ENCODE measurements around the gene KRT25. TPM values are rescaled to one million over a fixed set of nuclear protein-coding genes. Genes with fewer than 3 reads are reported as not detected.

KRT25 gene
- total RNA-seq, 1 experiment from 2014 or later, result not detected

DNA sequence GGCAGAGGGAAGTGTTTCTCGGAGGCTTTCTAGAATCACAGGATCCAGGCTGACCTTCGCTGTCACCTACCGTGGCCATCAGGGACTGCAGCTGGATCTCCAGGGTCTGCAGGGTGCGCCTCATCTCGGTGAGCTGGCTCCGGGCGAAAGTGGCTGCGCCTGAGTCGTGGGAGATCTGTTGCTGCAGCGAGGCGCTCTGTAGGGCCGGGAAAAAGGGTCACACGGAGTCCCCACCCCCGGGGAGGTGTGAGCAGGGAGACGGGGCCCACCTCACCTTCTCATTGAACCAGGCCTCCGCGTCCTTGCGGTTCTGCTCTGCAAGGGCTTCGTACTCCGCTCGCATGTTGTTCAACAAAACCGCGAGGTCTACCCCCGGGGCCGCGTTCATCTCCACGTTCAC is 41.7 kb upstream of the KRT25 start:
- CTCF ChIA-PET, result interaction anchor here (0.5 to 1.7 kb wide), 5 partner anchors 104 to 866 kb away, joined by 3 to 14 read pairs (median 3); no protein-coding TSS in a partner anchor

DNA sequence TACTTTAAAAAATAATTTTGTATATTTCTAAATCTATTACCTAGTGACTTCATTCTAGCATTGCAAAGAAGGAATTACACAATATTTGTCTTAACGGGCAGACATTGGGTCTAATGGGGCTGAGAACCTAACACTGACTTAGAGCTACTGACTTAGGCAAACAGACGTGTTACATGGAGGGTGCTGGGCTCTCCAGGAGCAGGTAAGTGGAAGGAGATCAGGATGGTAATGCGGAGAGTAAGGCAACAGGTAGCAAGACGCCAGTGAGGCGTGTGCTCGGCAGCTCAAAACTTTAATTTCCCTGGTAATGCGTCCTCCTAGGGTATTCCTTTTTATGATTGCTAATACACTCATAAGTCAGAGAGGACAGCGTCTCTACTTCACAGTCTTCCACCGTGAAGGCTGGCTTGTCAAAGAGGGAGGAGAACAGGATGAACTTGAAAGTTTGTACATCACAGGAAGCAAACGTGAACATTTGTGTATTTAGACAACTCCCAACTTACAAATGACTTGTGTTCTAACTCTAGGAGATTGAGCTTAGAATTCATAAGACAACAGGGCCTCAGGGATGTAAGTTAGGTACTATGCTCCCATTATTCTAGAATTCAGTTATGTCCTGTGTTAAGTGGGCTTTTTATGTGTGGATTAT is 40.0 kb upstream of the KRT25 start:
- Mint-ChIP-seq H3K4me3 (no peak overlapping the region), H3K36me3 (no peaks in the 10 kb centered on the region), H3K27me3 (ENCODE audit: low read depth) (peaks cover 9% of the 10 kb centered on the region), H3K9me3 (no peaks in the 10 kb centered on the region), H3K27ac (no peak overlapping the region), H3K4me1 (no peaks in the 10 kb centered on the region)
- ATAC-seq (no peak), DNase-seq (ENCODE audit: low spot score) (no peak)
- POLR2A ChIA-PET, result no interaction called here
- CTCF ChIA-PET, result interaction anchor here (0.5 to 1.5 kb wide), 2 partner anchors 9 to 555 kb away, joined by 4 read pairs; no protein-coding TSS in a partner anchor
- TF ChIP-seq ATF1 (CRISPR knock-in tag; IDR thresholded peaks at IDR 0.05) (no peak), FOXP1 (CRISPR knock-in tag; IDR thresholded peaks at IDR 0.05; ENCODE audit: borderline replicate concordance) (no peak), NFATC4 (CRISPR knock-in tag; IDR thresholded peaks at IDR 0.05) (no peak), SMAD4 (CRISPR knock-in tag; IDR thresholded peaks at IDR 0.05) (no peak), FOXK1 (CRISPR knock-in tag; IDR thresholded peaks at IDR 0.05) (no peak), NR3C1 (CRISPR knock-in tag; conservative IDR thresholded peaks at IDR 0.05; ENCODE audit: low read depth) (no peak), ZNF121 (CRISPR knock-in tag; IDR thresholded peaks at IDR 0.05) (no peak), TEAD4 (CRISPR knock-in tag; IDR thresholded peaks at IDR 0.05) (no peak)
- TF ChIP-seq, protein P1, sequence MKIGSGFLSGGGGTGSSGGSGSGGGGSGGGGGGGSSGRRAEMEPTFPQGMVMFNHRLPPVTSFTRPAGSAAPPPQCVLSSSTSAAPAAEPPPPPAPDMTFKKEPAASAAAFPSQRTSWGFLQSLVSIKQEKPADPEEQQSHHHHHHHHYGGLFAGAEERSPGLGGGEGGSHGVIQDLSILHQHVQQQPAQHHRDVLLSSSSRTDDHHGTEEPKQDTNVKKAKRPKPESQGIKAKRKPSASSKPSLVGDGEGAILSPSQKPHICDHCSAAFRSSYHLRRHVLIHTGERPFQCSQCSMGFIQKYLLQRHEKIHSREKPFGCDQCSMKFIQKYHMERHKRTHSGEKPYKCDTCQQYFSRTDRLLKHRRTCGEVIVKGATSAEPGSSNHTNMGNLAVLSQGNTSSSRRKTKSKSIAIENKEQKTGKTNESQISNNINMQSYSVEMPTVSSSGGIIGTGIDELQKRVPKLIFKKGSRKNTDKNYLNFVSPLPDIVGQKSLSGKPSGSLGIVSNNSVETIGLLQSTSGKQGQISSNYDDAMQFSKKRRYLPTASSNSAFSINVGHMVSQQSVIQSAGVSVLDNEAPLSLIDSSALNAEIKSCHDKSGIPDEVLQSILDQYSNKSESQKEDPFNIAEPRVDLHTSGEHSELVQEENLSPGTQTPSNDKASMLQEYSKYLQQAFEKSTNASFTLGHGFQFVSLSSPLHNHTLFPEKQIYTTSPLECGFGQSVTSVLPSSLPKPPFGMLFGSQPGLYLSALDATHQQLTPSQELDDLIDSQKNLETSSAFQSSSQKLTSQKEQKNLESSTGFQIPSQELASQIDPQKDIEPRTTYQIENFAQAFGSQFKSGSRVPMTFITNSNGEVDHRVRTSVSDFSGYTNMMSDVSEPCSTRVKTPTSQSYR (CRISPR knock-in tag; IDR thresholded peaks at IDR 0.05), result no peak
- TF ChIP-seq, protein P2, sequence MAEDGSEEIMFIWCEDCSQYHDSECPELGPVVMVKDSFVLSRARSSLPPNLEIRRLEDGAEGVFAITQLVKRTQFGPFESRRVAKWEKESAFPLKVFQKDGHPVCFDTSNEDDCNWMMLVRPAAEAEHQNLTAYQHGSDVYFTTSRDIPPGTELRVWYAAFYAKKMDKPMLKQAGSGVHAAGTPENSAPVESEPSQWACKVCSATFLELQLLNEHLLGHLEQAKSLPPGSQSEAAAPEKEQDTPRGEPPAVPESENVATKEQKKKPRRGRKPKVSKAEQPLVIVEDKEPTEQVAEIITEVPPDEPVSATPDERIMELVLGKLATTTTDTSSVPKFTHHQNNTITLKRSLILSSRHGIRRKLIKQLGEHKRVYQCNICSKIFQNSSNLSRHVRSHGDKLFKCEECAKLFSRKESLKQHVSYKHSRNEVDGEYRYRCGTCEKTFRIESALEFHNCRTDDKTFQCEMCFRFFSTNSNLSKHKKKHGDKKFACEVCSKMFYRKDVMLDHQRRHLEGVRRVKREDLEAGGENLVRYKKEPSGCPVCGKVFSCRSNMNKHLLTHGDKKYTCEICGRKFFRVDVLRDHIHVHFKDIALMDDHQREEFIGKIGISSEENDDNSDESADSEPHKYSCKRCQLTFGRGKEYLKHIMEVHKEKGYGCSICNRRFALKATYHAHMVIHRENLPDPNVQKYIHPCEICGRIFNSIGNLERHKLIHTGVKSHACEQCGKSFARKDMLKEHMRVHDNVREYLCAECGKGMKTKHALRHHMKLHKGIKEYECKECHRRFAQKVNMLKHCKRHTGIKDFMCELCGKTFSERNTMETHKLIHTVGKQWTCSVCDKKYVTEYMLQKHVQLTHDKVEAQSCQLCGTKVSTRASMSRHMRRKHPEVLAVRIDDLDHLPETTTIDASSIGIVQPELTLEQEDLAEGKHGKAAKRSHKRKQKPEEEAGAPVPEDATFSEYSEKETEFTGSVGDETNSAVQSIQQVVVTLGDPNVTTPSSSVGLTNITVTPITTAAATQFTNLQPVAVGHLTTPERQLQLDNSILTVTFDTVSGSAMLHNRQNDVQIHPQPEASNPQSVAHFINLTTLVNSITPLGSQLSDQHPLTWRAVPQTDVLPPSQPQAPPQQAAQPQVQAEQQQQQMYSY (CRISPR knock-in tag; IDR thresholded peaks at IDR 0.05), result no peak

More for the DNA sequence above, 41.7 kb upstream of the KRT25 start:
- H3K4me3 Mint-ChIP-seq, result no peak overlapping the region
- ATAC-seq (peak; percentile 61), DNase-seq (ENCODE audit: low spot score) (peak; percentile 33)
- TF ChIP-seq MXD4 (CRISPR knock-in tag; IDR thresholded peaks at IDR 0.05; ENCODE audit: borderline replicate concordance) (no peak), GTF2I (CRISPR knock-in tag; conservative IDR thresholded peaks at IDR 0.05) (no peak), ZNF121 (CRISPR knock-in tag; IDR thresholded peaks at IDR 0.05) (no peak), ZNF423 (CRISPR knock-in tag; IDR thresholded peaks at IDR 0.05) (no peak), SOX15 (CRISPR knock-in tag; IDR thresholded peaks at IDR 0.05) (no peak), ZNF138 (CRISPR knock-in tag; conservative IDR thresholded peaks at IDR 0.05) (no peak), ATF1 (CRISPR knock-in tag; IDR thresholded peaks at IDR 0.05) (no peak)
- TF ChIP-seq, protein P3, sequence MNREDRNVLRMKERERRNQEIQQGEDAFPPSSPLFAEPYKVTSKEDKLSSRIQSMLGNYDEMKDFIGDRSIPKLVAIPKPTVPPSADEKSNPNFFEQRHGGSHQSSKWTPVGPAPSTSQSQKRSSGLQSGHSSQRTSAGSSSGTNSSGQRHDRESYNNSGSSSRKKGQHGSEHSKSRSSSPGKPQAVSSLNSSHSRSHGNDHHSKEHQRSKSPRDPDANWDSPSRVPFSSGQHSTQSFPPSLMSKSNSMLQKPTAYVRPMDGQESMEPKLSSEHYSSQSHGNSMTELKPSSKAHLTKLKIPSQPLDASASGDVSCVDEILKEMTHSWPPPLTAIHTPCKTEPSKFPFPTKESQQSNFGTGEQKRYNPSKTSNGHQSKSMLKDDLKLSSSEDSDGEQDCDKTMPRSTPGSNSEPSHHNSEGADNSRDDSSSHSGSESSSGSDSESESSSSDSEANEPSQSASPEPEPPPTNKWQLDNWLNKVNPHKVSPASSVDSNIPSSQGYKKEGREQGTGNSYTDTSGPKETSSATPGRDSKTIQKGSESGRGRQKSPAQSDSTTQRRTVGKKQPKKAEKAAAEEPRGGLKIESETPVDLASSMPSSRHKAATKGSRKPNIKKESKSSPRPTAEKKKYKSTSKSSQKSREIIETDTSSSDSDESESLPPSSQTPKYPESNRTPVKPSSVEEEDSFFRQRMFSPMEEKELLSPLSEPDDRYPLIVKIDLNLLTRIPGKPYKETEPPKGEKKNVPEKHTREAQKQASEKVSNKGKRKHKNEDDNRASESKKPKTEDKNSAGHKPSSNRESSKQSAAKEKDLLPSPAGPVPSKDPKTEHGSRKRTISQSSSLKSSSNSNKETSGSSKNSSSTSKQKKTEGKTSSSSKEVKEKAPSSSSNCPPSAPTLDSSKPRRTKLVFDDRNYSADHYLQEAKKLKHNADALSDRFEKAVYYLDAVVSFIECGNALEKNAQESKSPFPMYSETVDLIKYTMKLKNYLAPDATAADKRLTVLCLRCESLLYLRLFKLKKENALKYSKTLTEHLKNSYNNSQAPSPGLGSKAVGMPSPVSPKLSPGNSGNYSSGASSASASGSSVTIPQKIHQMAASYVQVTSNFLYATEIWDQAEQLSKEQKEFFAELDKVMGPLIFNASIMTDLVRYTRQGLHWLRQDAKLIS (CRISPR knock-in tag; IDR thresholded peaks at IDR 0.05; ENCODE audit: borderline replicate concordance), result no peak
- TF ChIP-seq, protein P4, sequence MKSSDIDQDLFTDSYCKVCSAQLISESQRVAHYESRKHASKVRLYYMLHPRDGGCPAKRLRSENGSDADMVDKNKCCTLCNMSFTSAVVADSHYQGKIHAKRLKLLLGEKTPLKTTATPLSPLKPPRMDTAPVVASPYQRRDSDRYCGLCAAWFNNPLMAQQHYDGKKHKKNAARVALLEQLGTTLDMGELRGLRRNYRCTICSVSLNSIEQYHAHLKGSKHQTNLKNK (CRISPR knock-in tag; IDR thresholded peaks at IDR 0.05), result no peak
- TF ChIP-seq, protein P5, sequence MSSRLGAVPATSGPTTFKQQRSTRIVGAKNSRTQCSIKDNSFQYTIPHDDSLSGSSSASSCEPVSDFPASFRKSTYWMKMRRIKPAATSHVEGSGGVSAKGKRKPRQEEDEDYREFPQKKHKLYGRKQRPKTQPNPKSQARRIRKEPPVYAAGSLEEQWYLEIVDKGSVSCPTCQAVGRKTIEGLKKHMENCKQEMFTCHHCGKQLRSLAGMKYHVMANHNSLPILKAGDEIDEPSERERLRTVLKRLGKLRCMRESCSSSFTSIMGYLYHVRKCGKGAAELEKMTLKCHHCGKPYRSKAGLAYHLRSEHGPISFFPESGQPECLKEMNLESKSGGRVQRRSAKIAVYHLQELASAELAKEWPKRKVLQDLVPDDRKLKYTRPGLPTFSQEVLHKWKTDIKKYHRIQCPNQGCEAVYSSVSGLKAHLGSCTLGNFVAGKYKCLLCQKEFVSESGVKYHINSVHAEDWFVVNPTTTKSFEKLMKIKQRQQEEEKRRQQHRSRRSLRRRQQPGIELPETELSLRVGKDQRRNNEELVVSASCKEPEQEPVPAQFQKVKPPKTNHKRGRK (CRISPR knock-in tag; IDR thresholded peaks at IDR 0.05; ENCODE audit: borderline replicate concordance), result no peak
- TF ChIP-seq, protein P6, sequence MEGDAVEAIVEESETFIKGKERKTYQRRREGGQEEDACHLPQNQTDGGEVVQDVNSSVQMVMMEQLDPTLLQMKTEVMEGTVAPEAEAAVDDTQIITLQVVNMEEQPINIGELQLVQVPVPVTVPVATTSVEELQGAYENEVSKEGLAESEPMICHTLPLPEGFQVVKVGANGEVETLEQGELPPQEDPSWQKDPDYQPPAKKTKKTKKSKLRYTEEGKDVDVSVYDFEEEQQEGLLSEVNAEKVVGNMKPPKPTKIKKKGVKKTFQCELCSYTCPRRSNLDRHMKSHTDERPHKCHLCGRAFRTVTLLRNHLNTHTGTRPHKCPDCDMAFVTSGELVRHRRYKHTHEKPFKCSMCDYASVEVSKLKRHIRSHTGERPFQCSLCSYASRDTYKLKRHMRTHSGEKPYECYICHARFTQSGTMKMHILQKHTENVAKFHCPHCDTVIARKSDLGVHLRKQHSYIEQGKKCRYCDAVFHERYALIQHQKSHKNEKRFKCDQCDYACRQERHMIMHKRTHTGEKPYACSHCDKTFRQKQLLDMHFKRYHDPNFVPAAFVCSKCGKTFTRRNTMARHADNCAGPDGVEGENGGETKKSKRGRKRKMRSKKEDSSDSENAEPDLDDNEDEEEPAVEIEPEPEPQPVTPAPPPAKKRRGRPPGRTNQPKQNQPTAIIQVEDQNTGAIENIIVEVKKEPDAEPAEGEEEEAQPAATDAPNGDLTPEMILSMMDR (IDR thresholded peaks at IDR 0.05), result no peak
- POLR2A ChIA-PET, result no interaction called here
- no peaks in the 10 kb centered on the region for H3K9me3 Mint-ChIP-seq
- no peak overlapping the region for H3K27ac Mint-ChIP-seq
- peaks cover 9% of the 10 kb centered on the region for H3K27me3 Mint-ChIP-seq (ENCODE audit: low read depth)
- no peaks in the 10 kb centered on the region for H3K4me1 Mint-ChIP-seq
- H3K36me3 Mint-ChIP-seq, result no peaks in the 10 kb centered on the region
